WTC11 (cell line): ENCODE data around the gene MVB12A. TPM values are rescaled to one million over a fixed set of nuclear protein-coding genes. Genes with fewer than 3 reads are reported as not detected.
A peak's percentile ranks its signal among the peaks of the same experiment; 100 is the strongest.

Experiments
- ATAC-seq: fragments of 200-7000 bp; cut with Tn5 transposase; 2 replicates; pipeline ENCODE4 v1.10.0; 2021; ENCODE audit warnings: mild to moderate bottlenecking, moderate library complexity
- CTCF ChIA-PET: fragments of 300-600 bp; sonication (Branson Sonifier 250); formaldehyde crosslinking; loops from one replicate; lab custom pipeline; 2021; ENCODE audit warnings: antibody characterized with exemption; lab: Charles Lee
- POLR2A ChIA-PET: fragments of 350-600 bp; sonication (Branson Sonifier 250); formaldehyde crosslinking; loops from one replicate; lab custom pipeline; 2021; ENCODE audit warnings: antibody characterized with exemption; lab: Charles Lee
- DNase-seq: peaks from one replicate; pipeline ENCODE4 v3.0.0; 2021; ENCODE audit warnings: low spot score
- H3K27ac Mint-ChIP-seq: 2 replicates; pipeline ENCODE4 v1.8.0; 2021; ENCODE audit warnings: mixed read lengths
- H3K27me3 Mint-ChIP-seq: 2 replicates; pipeline ENCODE4 v1.8.0; 2021; ENCODE audit warnings: low read depth, mild to moderate bottlenecking, moderate library complexity, mixed read lengths
- H3K36me3 Mint-ChIP-seq: 2 replicates; pipeline ENCODE4 v1.8.0; 2021; ENCODE audit warnings: mixed read lengths
- H3K4me1 Mint-ChIP-seq: 2 replicates; pipeline ENCODE4 v1.8.0; 2022; ENCODE audit warnings: mixed read lengths
- H3K4me3 Mint-ChIP-seq: 2 replicates; pipeline ENCODE4 v1.8.0; 2021; ENCODE audit warnings: mild to moderate bottlenecking, moderate library complexity, mixed read lengths
- H3K9me3 Mint-ChIP-seq: 2 replicates; pipeline ENCODE4 v1.8.0; 2021; ENCODE audit warnings: mixed read lengths
- ATF3 ChIP-seq: sonication (generic); formaldehyde crosslinking; conservative IDR thresholded peaks from 2 replicates; pipeline ENCODE4 v1.8.1; 2022; ENCODE audit warnings: mild to moderate bottlenecking, missing genetic modification reagents
- CREM ChIP-seq: sonication (generic); formaldehyde crosslinking; IDR thresholded peaks from 2 replicates; pipeline ENCODE4 v1.8.1; 2022; ENCODE audit warnings: mild to moderate bottlenecking, missing genetic modification reagents, moderate library complexity
- CTCF ChIP-seq: fragments of 200-600 bp; IDR thresholded peaks from 2 replicates; pipeline ENCODE4 v1.8.0; 2022; ENCODE audit warnings: antibody characterized with exemption
- EMX1 ChIP-seq: fragments of 250-450 bp; sonication (Bioruptor Pico); IDR thresholded peaks from 2 replicates; pipeline ENCODE4 v1.8.0; 2021; ENCODE audit warnings: mild to moderate bottlenecking
- ETV6 ChIP-seq: sonication (generic); formaldehyde crosslinking; IDR thresholded peaks from 2 replicates; pipeline ENCODE4 v1.8.1; 2022; ENCODE audit warnings: mild to moderate bottlenecking, missing genetic modification reagents
- FOXK1 ChIP-seq: sonication (generic); formaldehyde crosslinking; IDR thresholded peaks from 2 replicates; pipeline ENCODE4 v1.8.0; 2022; ENCODE audit warnings: mild to moderate bottlenecking, moderate library complexity, missing genetic modification reagents
- FOXP1 ChIP-seq: sonication (generic); formaldehyde crosslinking; IDR thresholded peaks from 2 replicates; pipeline ENCODE4 v1.8.0; 2022; ENCODE audit warnings: missing genetic modification reagents, mild to moderate bottlenecking, moderate library complexity, borderline replicate concordance
- GABPB1 ChIP-seq: sonication (generic); formaldehyde crosslinking; IDR thresholded peaks from 2 replicates; pipeline ENCODE4 v1.8.1; 2023; ENCODE audit warnings: mild to moderate bottlenecking, missing genetic modification reagents
- GTF2I ChIP-seq: fragments of 250-450 bp; sonication (Bioruptor Pico); conservative IDR thresholded peaks from 2 replicates; pipeline ENCODE4 v1.4.0; 2021; ENCODE audit warnings: mild to moderate bottlenecking
- KAT7 ChIP-seq: sonication (generic); formaldehyde crosslinking; IDR thresholded peaks from 2 replicates; pipeline ENCODE4 v1.8.1; 2023; ENCODE audit warnings: missing genetic modification reagents, mild to moderate bottlenecking, borderline replicate concordance
- MYBL2 ChIP-seq: sonication (generic); formaldehyde crosslinking; IDR thresholded peaks from 2 replicates; pipeline ENCODE4 v1.8.1; 2023; ENCODE audit warnings: mild to moderate bottlenecking, moderate library complexity, missing genetic modification reagents
- NR1H2 ChIP-seq: sonication (generic); formaldehyde crosslinking; IDR thresholded peaks from 2 replicates; pipeline ENCODE4 v1.9.0; 2021; ENCODE audit warnings: mild to moderate bottlenecking, moderate library complexity, missing genetic modification reagents
- PRDM15 ChIP-seq: sonication (generic); formaldehyde crosslinking; IDR thresholded peaks from 2 replicates; pipeline ENCODE4 v1.8.0; 2022; ENCODE audit warnings: missing genetic modification reagents
- SP1 ChIP-seq: sonication (generic); formaldehyde crosslinking; conservative IDR thresholded peaks from 2 replicates; pipeline ENCODE4 v1.8.1; 2022; ENCODE audit warnings: missing genetic modification reagents
- TCF7 ChIP-seq: sonication (generic); formaldehyde crosslinking; IDR thresholded peaks from 2 replicates; pipeline ENCODE4 v1.8.0; 2022; ENCODE audit warnings: mild to moderate bottlenecking, low read depth, missing genetic modification reagents, moderate library complexity
- TEAD1 ChIP-seq: sonication (generic); formaldehyde crosslinking; IDR thresholded peaks from 2 replicates; pipeline ENCODE4 v1.8.0; 2022; ENCODE audit warnings: mild to moderate bottlenecking, missing genetic modification reagents
- ZMAT4 ChIP-seq: fragments of 250-450 bp; sonication (Bioruptor Pico); IDR thresholded peaks from 2 replicates; pipeline ENCODE4 v1.9.0; 2021; ENCODE audit warnings: mild to moderate bottlenecking
- ZNF396 ChIP-seq: fragments of 250-450 bp; sonication (Bioruptor Pico); IDR thresholded peaks from 2 replicates; pipeline ENCODE4 v1.8.0; 2021; ENCODE audit warnings: mild to moderate bottlenecking, moderate library complexity, borderline replicate concordance
- total RNA-seq: library from RNA; stranded (reverse); gene quantifications from 3 replicates; pipeline ENCODE4 v1.2.3, GENCODE V29; 2021
- TF ChIP-seq, protein P1 (sequence below): fragments of 250-450 bp; sonication (Bioruptor Pico); IDR thresholded peaks from 2 replicates; pipeline ENCODE4 v1.9.0; 2021; ENCODE audit warnings: moderate library complexity, mild to moderate bottlenecking, inconsistent platforms, borderline replicate concordance
- TF ChIP-seq, protein P2 (sequence below): sonication (generic); formaldehyde crosslinking; IDR thresholded peaks from 2 replicates; pipeline ENCODE4 v1.8.1; 2023; ENCODE audit warnings: mild to moderate bottlenecking, missing genetic modification reagents
- TF ChIP-seq, protein P3 (sequence below): fragments of 250-450 bp; sonication (Bioruptor Pico); IDR thresholded peaks from 2 replicates; pipeline ENCODE4 v1.8.0; 2021; ENCODE audit warnings: mild to moderate bottlenecking

Gene MVB12A
- total RNA-seq, 1 experiment from 2014 or later = 58.7 TPM

- no peak for DNase-seq
These were observed 29.7 kb upstream of the MVB12A start for GRCh38 chr19:17389957-17390664.

DNA sequence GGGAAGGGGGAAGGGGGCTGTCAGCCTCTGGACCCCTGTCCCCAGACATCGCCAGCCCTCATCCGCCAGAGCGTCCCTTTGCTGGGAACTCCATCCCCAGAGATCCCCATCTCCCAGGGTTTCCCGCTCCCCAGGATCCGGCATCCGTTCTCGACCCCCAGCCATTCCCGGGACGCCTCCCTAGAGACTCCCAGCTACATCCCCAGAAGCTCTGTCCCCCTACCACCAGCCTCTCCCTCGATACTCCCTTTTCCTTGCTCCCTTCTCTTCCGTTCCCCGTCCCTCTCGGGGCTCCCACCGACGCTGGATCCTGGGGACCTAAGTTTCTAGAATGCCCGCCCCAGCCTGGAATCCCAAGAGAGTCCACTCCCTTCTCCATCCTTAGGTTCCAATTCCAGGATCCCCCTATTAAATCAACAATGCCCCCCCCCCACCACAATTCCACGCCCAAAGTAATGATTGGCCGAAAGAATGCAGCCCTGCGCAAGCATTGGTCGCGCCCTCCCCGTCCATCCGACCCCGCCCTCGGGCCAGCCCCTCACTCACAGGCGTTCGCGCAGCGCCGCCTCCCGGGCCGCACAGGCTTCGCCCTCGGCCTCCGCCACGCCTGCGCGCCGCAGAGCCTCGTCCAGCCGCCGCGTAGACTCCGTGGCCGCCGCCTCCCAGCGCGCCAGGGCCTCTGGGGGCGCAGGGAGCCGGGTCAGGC lies 29.0 kb upstream of the MVB12A start:
- ATAC-seq (peak; percentile 93), DNase-seq (peak; percentile 98)
- peak overlapping the region; percentile 95 for H3K27ac Mint-ChIP-seq
- H3K27me3 Mint-ChIP-seq = peaks cover 25% of the 10 kb centered on the region
- peaks cover 3% of the 10 kb centered on the region; the same call in 1 of the 2 replicates for H3K36me3 Mint-ChIP-seq
- ChIA-PET POLR2A (interaction anchor here (0.7 to 0.8 kb wide), 2 partner anchors 13 to 335 kb away, joined by 3 read pairs; no protein-coding TSS in a partner anchor), CTCF (interaction anchor here (0.6 to 4.2 kb wide), 27 partner anchors 10 to 1349 kb away, joined by 3 to 17 read pairs (median 4); partner anchors contain the start of genes BST2, DDA1, MRPL34 and MVB12A)
- H3K4me1 Mint-ChIP-seq = peaks cover 13% of the 10 kb centered on the region
- peaks cover 9% of the 10 kb centered on the region for H3K9me3 Mint-ChIP-seq
- H3K4me3 Mint-ChIP-seq = peak overlapping the region; percentile 98
- no peak for TF ChIP-seq ZMAT4 (CRISPR knock-in tag)
- TF ChIP-seq, protein P1, sequence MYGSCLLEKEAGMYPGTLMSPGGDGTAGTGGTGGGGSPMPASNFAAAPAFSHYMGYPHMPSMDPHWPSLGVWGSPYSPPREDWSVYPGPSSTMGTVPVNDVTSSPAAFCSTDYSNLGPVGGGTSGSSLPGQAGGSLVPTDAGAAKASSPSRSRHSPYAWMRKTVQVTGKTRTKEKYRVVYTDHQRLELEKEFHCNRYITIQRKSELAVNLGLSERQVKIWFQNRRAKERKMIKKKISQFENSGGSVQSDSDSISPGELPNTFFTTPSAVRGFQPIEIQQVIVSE = no peak
- TF ChIP-seq FOXP1 (CRISPR knock-in tag) = peak; percentile 74; the same call in 1 of the 2 replicates
- peak; percentile 60 for TF ChIP-seq FOXK1
- TF ChIP-seq MYBL2 (CRISPR knock-in tag) = peak; percentile 67; the same call in 1 of the 2 replicates
- no peak for TF ChIP-seq TEAD1 (CRISPR knock-in tag)
- TF ChIP-seq NR1H2 (CRISPR knock-in tag) = no peak
- no peak for TF ChIP-seq ATF3 (CRISPR knock-in tag)
- TF ChIP-seq, protein P2, sequence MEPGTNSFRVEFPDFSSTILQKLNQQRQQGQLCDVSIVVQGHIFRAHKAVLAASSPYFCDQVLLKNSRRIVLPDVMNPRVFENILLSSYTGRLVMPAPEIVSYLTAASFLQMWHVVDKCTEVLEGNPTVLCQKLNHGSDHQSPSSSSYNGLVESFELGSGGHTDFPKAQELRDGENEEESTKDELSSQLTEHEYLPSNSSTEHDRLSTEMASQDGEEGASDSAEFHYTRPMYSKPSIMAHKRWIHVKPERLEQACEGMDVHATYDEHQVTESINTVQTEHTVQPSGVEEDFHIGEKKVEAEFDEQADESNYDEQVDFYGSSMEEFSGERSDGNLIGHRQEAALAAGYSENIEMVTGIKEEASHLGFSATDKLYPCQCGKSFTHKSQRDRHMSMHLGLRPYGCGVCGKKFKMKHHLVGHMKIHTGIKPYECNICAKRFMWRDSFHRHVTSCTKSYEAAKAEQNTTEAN (CRISPR knock-in tag) = 0 out of 2 replicates have a peak, but pooled peaks have one; percentile 47
- no peak for TF ChIP-seq TCF7 (CRISPR knock-in tag)
- TF ChIP-seq EMX1 (CRISPR knock-in tag) = 0 out of 2 replicates have a peak, but pooled peaks have one; percentile 43
- TF ChIP-seq KAT7 (CRISPR knock-in tag) = no peak
- 0 out of 2 replicates have a peak, but pooled peaks have one; percentile 48 for TF ChIP-seq ETV6
- TF ChIP-seq SP1 (CRISPR knock-in tag) = peak; percentile 98
- TF ChIP-seq CREM (CRISPR knock-in tag) = no peak
- TF ChIP-seq GABPB1 = no peak
- TF ChIP-seq, protein P3, sequence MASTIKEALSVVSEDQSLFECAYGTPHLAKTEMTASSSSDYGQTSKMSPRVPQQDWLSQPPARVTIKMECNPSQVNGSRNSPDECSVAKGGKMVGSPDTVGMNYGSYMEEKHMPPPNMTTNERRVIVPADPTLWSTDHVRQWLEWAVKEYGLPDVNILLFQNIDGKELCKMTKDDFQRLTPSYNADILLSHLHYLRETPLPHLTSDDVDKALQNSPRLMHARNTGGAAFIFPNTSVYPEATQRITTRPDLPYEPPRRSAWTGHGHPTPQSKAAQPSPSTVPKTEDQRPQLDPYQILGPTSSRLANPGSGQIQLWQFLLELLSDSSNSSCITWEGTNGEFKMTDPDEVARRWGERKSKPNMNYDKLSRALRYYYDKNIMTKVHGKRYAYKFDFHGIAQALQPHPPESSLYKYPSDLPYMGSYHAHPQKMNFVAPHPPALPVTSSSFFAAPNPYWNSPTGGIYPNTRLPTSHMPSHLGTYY (CRISPR knock-in tag) = no peak
- TF ChIP-seq PRDM15 (CRISPR knock-in tag) = peak; percentile 83

More at GRCh38 chr19:17389957-17390664, 29.7 kb upstream of the MVB12A start:
- ChIA-PET POLR2A (interaction anchor here (0.7 to 0.8 kb wide), 2 partner anchors 14 to 334 kb away, joined by 3 read pairs; no protein-coding TSS in a partner anchor), CTCF (interaction anchor here (0.5 to 4.2 kb wide), 21 partner anchors 9 to 851 kb away, joined by 3 to 17 read pairs (median 5); partner anchors contain the start of genes BST2, DDA1, MRPL34 and MVB12A)
- TF ChIP-seq CTCF (peak; percentile 36; the same call in 1 of the 2 replicates), GTF2I (peak; percentile 82), ZNF396 (CRISPR knock-in tag) (no peak)
- ATAC-seq = no peak; the same call in 1 of the 2 replicates
- Mint-ChIP-seq H3K4me3 (peak overlapping the region; percentile 98), H3K4me1 (peaks cover 9% of the 10 kb centered on the region), H3K9me3 (peaks cover 9% of the 10 kb centered on the region), H3K27me3 (peaks cover 25% of the 10 kb centered on the region), H3K27ac (no peak overlapping the region), H3K36me3 (peaks cover 3% of the 10 kb centered on the region; the same call in 1 of the 2 replicates)
